Medulla oblongata (tissue), 1 donor: ENCODE results near the gene SDF2L1.
"Not testable (repeated sequence)": the region's sequence is repeated elsewhere in the genome, so short reads cannot be mapped to it uniquely, and the experiment has no call there.

Experiments used
- DNase-seq: peaks from one replicate; pipeline ENCODE4 v3.0.0-alpha.2; 2015; ENCODE audit errors: extremely low spot score

SDF2L1 gene

DNA sequence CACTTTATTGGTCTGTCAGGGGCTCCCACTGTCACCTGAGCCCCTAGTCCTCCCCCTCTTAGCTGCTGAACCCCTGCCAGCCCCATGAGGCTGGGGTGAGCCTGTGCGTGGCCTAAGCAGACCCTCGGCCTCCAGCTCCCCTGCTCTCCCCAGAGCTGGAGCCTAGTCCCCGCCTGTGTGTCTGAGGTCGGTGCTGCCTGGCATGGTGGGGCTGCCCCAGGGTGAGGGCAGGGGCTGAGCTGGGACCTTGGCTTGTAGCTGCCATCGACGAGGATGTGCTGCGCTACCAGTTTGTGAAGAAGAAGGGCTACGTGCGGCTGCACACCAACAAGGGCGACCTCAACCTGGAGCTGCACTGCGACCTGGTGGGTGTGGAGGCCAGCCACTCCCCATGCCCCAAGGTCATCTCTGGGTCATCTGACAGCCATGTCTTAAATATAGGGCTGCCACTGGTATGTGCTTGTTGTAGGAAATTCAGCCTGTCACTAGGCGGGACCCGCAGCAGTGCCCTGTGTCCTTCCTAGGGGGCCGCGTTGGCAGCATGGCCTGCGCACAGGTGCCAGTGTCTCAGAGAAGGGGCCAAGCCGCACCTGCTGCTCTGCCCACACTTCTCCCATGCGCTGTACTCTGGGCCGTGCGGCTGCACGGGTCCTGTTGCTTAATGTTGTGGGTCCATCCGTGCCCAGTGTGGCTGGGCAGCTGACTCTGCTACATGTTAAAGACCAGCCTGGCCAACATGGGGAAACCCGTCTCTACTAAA lies 44.7 kb downstream of the SDF2L1 start:
- DNase-seq: no peak

- no peak for DNase-seq
Measured at GRCh38 chr22:21687685-21688259, 45.7 kb downstream of the SDF2L1 start.

GRCh38 chr22:21688341-21688705 lies 46.2 kb downstream of the SDF2L1 start:
- no peak for DNase-seq

- DNase-seq: no peak
Measured at GRCh38 chr22:21688706-21689381, 46.7 kb downstream of the SDF2L1 start.

GRCh38 chr22:21690401-21690801 lies 48.3 kb downstream of the SDF2L1 start:
- peak; percentile 37 for DNase-seq

DNA sequence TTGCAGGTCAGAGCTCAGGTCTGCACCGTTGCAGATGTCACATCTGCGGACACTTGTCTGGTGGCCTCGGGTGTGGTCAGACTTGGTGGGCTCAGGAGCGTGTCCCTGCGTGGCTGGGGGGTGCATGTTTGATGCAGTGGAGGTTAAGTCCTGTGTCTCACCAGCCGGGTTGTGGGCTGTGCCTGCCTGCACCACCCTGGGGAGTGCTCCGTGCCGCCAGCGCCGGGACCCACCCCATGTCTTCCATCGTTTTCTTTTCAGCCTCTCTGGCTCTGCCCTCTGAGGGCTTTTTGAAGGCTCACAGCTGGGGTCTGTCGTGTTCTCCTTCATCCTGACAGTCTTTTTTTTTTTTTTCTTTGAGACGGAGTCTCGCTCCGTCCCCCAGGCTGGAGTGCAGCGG lies 49.7 kb downstream of the SDF2L1 start:
- DNase-seq: no peak

DNA sequence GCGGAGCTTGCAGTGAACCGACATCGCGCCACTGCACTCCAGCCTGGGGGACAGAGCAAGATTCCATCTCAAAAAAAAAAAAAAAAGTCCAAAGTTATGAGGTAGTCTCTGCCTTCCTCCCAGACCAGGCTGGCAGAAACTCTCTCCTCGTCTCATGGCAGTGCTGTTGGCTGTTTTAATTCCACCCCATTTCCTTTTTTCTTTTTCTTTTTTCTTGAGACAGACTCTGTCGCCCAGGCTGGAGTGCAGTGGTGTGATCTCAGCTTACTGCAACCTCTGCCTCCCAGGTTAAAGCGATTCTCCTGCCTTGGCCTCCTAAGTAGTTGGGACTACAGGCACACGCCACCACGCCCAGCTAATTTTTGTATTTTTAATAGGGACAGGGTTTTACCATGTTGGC lies 50.8 kb downstream of the SDF2L1 start:
- not testable (repeated sequence) for DNase-seq

- DNase-seq: no peak
Measured at GRCh38 chr22:21693333-21693998, 51.4 kb downstream of the SDF2L1 start.
